Left ventricle myocardium superior (tissue), 1 donor: ENCODE data around the gene SAA2. TPM values are rescaled to one million over a fixed set of nuclear protein-coding genes. Genes with fewer than 3 reads are reported as not detected.
A peak's percentile ranks its signal among the peaks of the same experiment; 100 is the strongest.
"Not testable (repeated sequence)": the region's sequence is repeated elsewhere in the genome, so short reads cannot be mapped to it uniquely, and the experiment has no call there.

Experiments used
- ATAC-seq: fragments of 200-7000 bp; cut with Tn5 transposase; one replicate; pipeline ENCODE4 v1.9.1; 2020; ENCODE audit warnings: mild to moderate bottlenecking, moderate library complexity
- DNase-seq: peaks from one replicate; pipeline ENCODE4 v3.0.0-alpha.2; 2020
- intact Hi-C: fragments of 100-400 bp; cut with micrococcal nuclease; formaldehyde crosslinking; loops from one replicate; pipeline ENCODE4 v1.11.0; 2022
- long read RNA-seq: library from polyadenylated mRNA; unstranded; transcript quantifications from one replicate; pipeline ENCODE4 v2.0.0, GENCODE V29; 2021
- total RNA-seq: library from RNA; stranded (reverse); fragmentation: NEBNext Ultra II Directional; extraction: Animal tissue kit (Norgen Biotek cat#: 25700); gene quantifications from one replicate; pipeline ENCODE4 v1.2.1, GENCODE V29; 2021
- donor health status: DM: no; HTN: yes; CAD: no; lungs with severe emphysema.

SAA2 gene
- total RNA-seq, result 2.8 TPM
- long read RNA-seq, result 0 reads

GRCh38 chr11:18248561-18248960 is at the start of gene SAA2:
TSS of gene SAA2 (minus strand) at chr11:18248668. CDS start at chr11:18248011, 657 bp downstream.
- no peak for ATAC-seq
- no peak for DNase-seq
- intact Hi-C loops, result no loop called here

GRCh38 chr11:18295316-18295715 is 46.8 kb upstream of the SAA2 start:
- DNase-seq (no peak), ATAC-seq (no peak)
- intact Hi-C loops, result no loop called here

GRCh38 chr11:18294862-18295261 is 46.4 kb upstream of the SAA2 start:
- DNase-seq (no peak), ATAC-seq (no peak)
- intact Hi-C loops, result no loop called here

- no peak for ATAC-seq
- DNase-seq, result no peak
- intact Hi-C loops, result no loop called here
These were observed 40.4 kb upstream of the SAA2 start for GRCh38 chr11:18288911-18289310.

- DNase-seq (no peak), ATAC-seq (no peak)
- intact Hi-C loops, result no loop called here
These were observed 37.4 kb upstream of the SAA2 start for GRCh38 chr11:18285841-18286240.

GRCh38 chr11:18282626-18283025 is 34.2 kb upstream of the SAA2 start:
- no peak for DNase-seq

GRCh38 chr11:18280438-18281045 is 32.1 kb upstream of the SAA2 start:
- DNase-seq (no peak), ATAC-seq (no peak)
- intact Hi-C loops, result no loop called here

More at GRCh38 chr11:18282626-18283025, 34.2 kb upstream of the SAA2 start:
- no peak for ATAC-seq
- intact Hi-C loops, result no loop called here

GRCh38 chr11:18277565-18278271 is 29.2 kb upstream of the SAA2 start:
- intact Hi-C loops, result no loop called here
- ATAC-seq, result peak; percentile 68
- no peak for DNase-seq

GRCh38 chr11:18271206-18271605 is 22.7 kb upstream of the SAA2 start:
- no peak for ATAC-seq
- DNase-seq, result no peak
- intact Hi-C loops, result no loop called here

GRCh38 chr11:18270102-18270501 is 21.6 kb upstream of the SAA2 start:
- no peak for DNase-seq
- ATAC-seq, result no peak
- intact Hi-C loops, result no loop called here

GRCh38 chr11:18269252-18269651 is 20.8 kb upstream of the SAA2 start:
- ATAC-seq, intact Hi-C loops: not testable (repeated sequence)

GRCh38 chr11:18267335-18268133 is 19.1 kb upstream of the SAA2 start:
- ATAC-seq, intact Hi-C loops: not testable (repeated sequence)

More at GRCh38 chr11:18269252-18269651, 20.8 kb upstream of the SAA2 start:
- not testable (repeated sequence) for DNase-seq

GRCh38 chr11:18265949-18266348 is 17.5 kb upstream of the SAA2 start, which contains the start of gene SAA1:
TSS of gene SAA1 (plus strand) at chr11:18266264. CDS start at chr11:18266888, 624 bp downstream.
- intact Hi-C loops, result no loop called here
- ATAC-seq (no peak), DNase-seq (no peak)

More at GRCh38 chr11:18267335-18268133, 19.1 kb upstream of the SAA2 start:
- DNase-seq, result not testable (repeated sequence)

GRCh38 chr11:18264677-18265555 is 16.4 kb upstream of the SAA2 start:
- intact Hi-C loops, result no loop called here
- ATAC-seq (no peak), DNase-seq (no peak)

GRCh38 chr11:18264035-18264434 is 15.6 kb upstream of the SAA2 start:
- DNase-seq, result no peak
- intact Hi-C loops, result no loop called here
- no peak for ATAC-seq

- DNase-seq, ATAC-seq: not testable (repeated sequence)
These were observed 14.3 kb upstream of the SAA2 start for GRCh38 chr11:18262681-18263350.

GRCh38 chr11:18261721-18262120 is 13.3 kb upstream of the SAA2 start:
- no peak for ATAC-seq
- intact Hi-C loops, result no loop called here
- no peak for DNase-seq

More at GRCh38 chr11:18262681-18263350, 14.3 kb upstream of the SAA2 start:
- intact Hi-C loops, result not testable (repeated sequence)

- ATAC-seq, result no peak
- intact Hi-C loops, result no loop called here
- no peak for DNase-seq
These were observed 10.8 kb upstream of the SAA2 start for GRCh38 chr11:18259259-18259658.
